Neural progenitor cell (in vitro differentiated cells): ENCODE results near the gene HINT1. TPM values are rescaled to one million over a fixed set of nuclear protein-coding genes. Genes with fewer than 3 reads are reported as not detected.

Experiments
- DNase-seq: peaks from one replicate; pipeline ENCODE4 v3.0.0-alpha.2; 2016; ENCODE audit warnings: low spot score
- H2AFZ ChIP-seq: fragments of 200-600 bp; sonication (generic); replicated peaks from 2 replicates; pipeline ENCODE4 v1.6.1; 2016; ENCODE audit warnings: antibody characterized with exemption
- H3F3A ChIP-seq: fragments of 200-600 bp; sonication (generic); 2 replicates; pipeline ENCODE4 v1.6.1; 2016; ENCODE audit warnings: antibody characterized with exemption, low read depth
- H3K27ac ChIP-seq: fragments of 200-600 bp; sonication (generic); 2 replicates; pipeline ENCODE4 v1.5.1; 2016; ENCODE audit warnings: mild to moderate bottlenecking
- H3K27me3 ChIP-seq: fragments of 200-600 bp; sonication (generic); 2 replicates; pipeline ENCODE4 v1.6.1; 2016; ENCODE audit warnings: mild to moderate bottlenecking, moderate library complexity
- H3K36me3 ChIP-seq: fragments of 200-600 bp; sonication (generic); 2 replicates; pipeline ENCODE4 v1.5.1; 2016
- H3K4me1 ChIP-seq: fragments of 200-600 bp; sonication (generic); 2 replicates; pipeline ENCODE4 v1.6.1; 2016; ENCODE audit warnings: mixed run types
- H3K4me2 ChIP-seq: fragments of 200-600 bp; sonication (generic); 2 replicates; pipeline ENCODE4 v1.6.1; 2016
- H3K4me3 ChIP-seq: fragments of 200-600 bp; sonication (generic); 2 replicates; pipeline ENCODE4 v1.5.1; 2016
- H3K79me2 ChIP-seq: fragments of 200-600 bp; sonication (generic); 2 replicates; pipeline ENCODE4 v1.6.1; 2016; ENCODE audit warnings: low read depth
- H3K9ac ChIP-seq: fragments of 200-600 bp; sonication (generic); 2 replicates; pipeline ENCODE4 v1.6.1; 2016
- H3K9me3 ChIP-seq: fragments of 200-600 bp; sonication (generic); 2 replicates; pipeline ENCODE4 v1.5.1; 2016; ENCODE audit warnings: low read depth
- H4K20me1 ChIP-seq: fragments of 200-600 bp; sonication (generic); 2 replicates; pipeline ENCODE4 v1.6.1; 2016; ENCODE audit warnings: low read depth
- H3K27ac Mint-ChIP-seq: 3 replicates; pipeline ENCODE4 v1.8.0; 2021; ENCODE audit warnings: mixed read lengths
- H3K27me3 Mint-ChIP-seq: 2 replicates; pipeline ENCODE4 v1.8.0; 2022; ENCODE audit warnings: low read depth, mild to moderate bottlenecking, inconsistent platforms, moderate library complexity, mixed read lengths; ENCODE audit not compliant: insufficient read depth
- H3K36me3 Mint-ChIP-seq: 3 replicates; pipeline ENCODE4 v1.8.0; 2021; ENCODE audit warnings: mixed read lengths
- H3K4me1 Mint-ChIP-seq: 3 replicates; pipeline ENCODE4 v1.8.0; 2021; ENCODE audit warnings: mixed read lengths
- H3K4me3 Mint-ChIP-seq: 3 replicates; pipeline ENCODE4 v1.8.0; 2021; ENCODE audit warnings: mild to moderate bottlenecking, moderate library complexity, mixed read lengths
- H3K9me3 Mint-ChIP-seq: 3 replicates; pipeline ENCODE4 v1.8.0; 2020; ENCODE audit warnings: mixed read lengths
- CTCF ChIP-seq: fragments of 200-600 bp; sonication (generic); IDR thresholded peaks from 2 replicates; pipeline ENCODE4 v1.5.1; 2017; ENCODE audit warnings: antibody characterized with exemption, mild to moderate bottlenecking
- EZH2 ChIP-seq: fragments of 200-600 bp; sonication (generic); IDR thresholded peaks from 2 replicates; pipeline ENCODE4 v1.6.1; 2017; ENCODE audit warnings: antibody characterized with exemption, mild to moderate bottlenecking, moderate library complexity
- EZH2phosphoT487 ChIP-seq: fragments of 200-600 bp; sonication (generic); IDR thresholded peaks from 2 replicates; pipeline ENCODE4 v1.6.1; 2017; ENCODE audit warnings: antibody characterized with exemption
- total RNA-seq: library from RNA; depleted of rRNA; stranded (reverse); fragments of >200 nt; gene quantifications from 2 replicates; pipeline ENCODE4 v1.2.3, GENCODE V29; 2015; ENCODE audit warnings: low replicate concordance

The HINT1 gene
- total RNA-seq, 1 donor from 2014 or later, result 300 TPM

GRCh38 chr5:131180407-131180806 is 15.4 kb upstream of the HINT1 start:
- no peak for DNase-seq
- no peak overlapping the region for H2AFZ ChIP-seq
- Mint-ChIP-seq H3K27ac (no peak overlapping the region), H3K27me3 (no peaks in the 10 kb centered on the region), H3K36me3 (no peaks in the 10 kb centered on the region), H3K4me1 (no peaks in the 10 kb centered on the region), H3K4me3 (no peak overlapping the region), H3K9me3 (no peaks in the 10 kb centered on the region)
- no peaks in the 10 kb centered on the region for H3K4me1 ChIP-seq
- no peak overlapping the region for H3K27ac ChIP-seq
- H3F3A ChIP-seq, result peaks cover 3% of the 10 kb centered on the region
- H3K27me3 ChIP-seq, result no peaks in the 10 kb centered on the region
- H3K36me3 ChIP-seq, result no peaks in the 10 kb centered on the region
- H3K4me3 ChIP-seq, result no peak overlapping the region
- H3K4me2 ChIP-seq, result no peak overlapping the region
- no peaks in the 10 kb centered on the region for H3K9me3 ChIP-seq
- no peaks in the 10 kb centered on the region for H3K79me2 ChIP-seq
- H3K9ac ChIP-seq, result no peak overlapping the region
- H4K20me1 ChIP-seq, result no peaks in the 10 kb centered on the region
- no peak for TF ChIP-seq CTCF
- TF ChIP-seq EZH2phosphoT487, result no peak
- no peak for TF ChIP-seq EZH2

- no peaks in the 10 kb centered on the region for H3K27me3 ChIP-seq
- TF ChIP-seq EZH2, result no peak
- TF ChIP-seq CTCF, result no peak
- TF ChIP-seq EZH2phosphoT487, result no peak
Measured at GRCh38 chr5:131171276-131171810, 6.3 kb upstream of the HINT1 start.

GRCh38 chr5:131170540-131171275 is 5.7 kb upstream of the HINT1 start, which contains the start of gene LYRM7:
LYRM7 (plus strand) TSS chr5:131170944; CDS start chr5:131171021, 77 bp downstream.
- TF ChIP-seq EZH2phosphoT487, result no peak
- TF ChIP-seq CTCF, result no peak
- no peak for TF ChIP-seq EZH2
- H3K27ac Mint-ChIP-seq, result peak within 1 kb of the TSS; percentile 84

More at GRCh38 chr5:131171276-131171810, 6.3 kb upstream of the HINT1 start:
- peak overlapping the region; percentile 88 for H3K4me3 ChIP-seq
- H3K4me3 Mint-ChIP-seq, result peak overlapping the region; percentile 96
- H3K36me3 Mint-ChIP-seq, result no peaks in the 10 kb centered on the region
- H3K27me3 Mint-ChIP-seq, result no peaks in the 10 kb centered on the region
- peak overlapping the region; percentile 64 for H3K9ac ChIP-seq
- DNase-seq, result peak; percentile 9
- no peaks in the 10 kb centered on the region for H3F3A ChIP-seq
- H3K36me3 ChIP-seq, result no peaks in the 10 kb centered on the region
- H3K27ac ChIP-seq, result no peak overlapping the region
- H4K20me1 ChIP-seq, result no peaks in the 10 kb centered on the region
- H3K4me1 ChIP-seq, result peaks cover 5% of the 10 kb centered on the region
- H2AFZ ChIP-seq, result peak overlapping the region; percentile 55
- H3K4me2 ChIP-seq, result peak overlapping the region; percentile 97
- H3K9me3 ChIP-seq, result no peaks in the 10 kb centered on the region
- H3K4me1 Mint-ChIP-seq, result peaks cover 15% of the 10 kb centered on the region
- peaks cover 13% of the 10 kb centered on the region for H3K79me2 ChIP-seq
- no peaks in the 10 kb centered on the region for H3K9me3 Mint-ChIP-seq
- H3K27ac Mint-ChIP-seq, result peak overlapping the region; percentile 38

More at GRCh38 chr5:131170540-131171275, 5.7 kb upstream of the HINT1 start, which contains the start of gene LYRM7:
- Histone ChIP-seq H3K4me1 (peaks cover 5% of the 10 kb centered on the region), H3K36me3 (no peaks in the 10 kb centered on the region), H3K27me3 (no peaks in the 10 kb centered on the region), H3K4me3 (peak within 1 kb of the TSS; percentile 88), H4K20me1 (no peaks in the 10 kb centered on the region), H3K9me3 (no peaks in the 10 kb centered on the region), H3K4me2 (peak within 1 kb of the TSS; percentile 97), H3K27ac (no peak within 1 kb of the TSS), H3F3A (peaks cover 2% of the 10 kb centered on the region), H3K79me2 (peaks cover 13% of the 10 kb centered on the region), H3K9ac (peak within 1 kb of the TSS; percentile 83), H2AFZ (peak within 1 kb of the TSS; percentile 88)
- peaks cover 17% of the 10 kb centered on the region for H3K4me1 Mint-ChIP-seq
- DNase-seq, result peak; percentile 100
- H3K27me3 Mint-ChIP-seq, result no peaks in the 10 kb centered on the region
- H3K9me3 Mint-ChIP-seq, result no peaks in the 10 kb centered on the region
- no peaks in the 10 kb centered on the region for H3K36me3 Mint-ChIP-seq
- peak within 1 kb of the TSS; percentile 96 for H3K4me3 Mint-ChIP-seq
